GM18951 (cell line): ENCODE measurements around the gene ZNF816.
"Not testable (repeated sequence)": the region's sequence is repeated elsewhere in the genome, so short reads cannot be mapped to it uniquely, and the experiment has no call there.

Experiments used
- POLR2A ChIP-seq: IDR thresholded peaks from 4 replicates; pipeline ENCODE4 v1.6.1; 2011; ENCODE audit warnings: mild to moderate bottlenecking; ENCODE audit not compliant: insufficient read length, insufficient read depth; ENCODE audit errors: extremely low read depth
- in situ Hi-C: fragments of 300-500 bp; cut with MboI; formaldehyde crosslinking; loops from one replicate; pipeline ENCODE4 v1.12.0; 2022; ENCODE audit warnings: low sequenced_read_pairs, mixed read lengths, inconsistent platforms; ENCODE audit not compliant: unreplicated experiment

Gene ZNF816

GRCh38 chr19:52946322-52947310 is 16.1 kb downstream of the ZNF816 start:
- no peak for TF ChIP-seq POLR2A
- in situ Hi-C loops: no loop called here

GRCh38 chr19:52945652-52946321 is 16.9 kb downstream of the ZNF816 start:
- no peak for TF ChIP-seq POLR2A
- in situ Hi-C loops: no loop called here

GRCh38 chr19:52944703-52945493 is 17.8 kb downstream of the ZNF816 start:
- in situ Hi-C loops: not testable (repeated sequence)

GRCh38 chr19:52943884-52944643 is 18.6 kb downstream of the ZNF816 start:
- in situ Hi-C loops: no loop called here
- TF ChIP-seq POLR2A: no peak

- in situ Hi-C loops: no loop called here
- no peak for TF ChIP-seq POLR2A
These were observed 19.4 kb downstream of the ZNF816 start for GRCh38 chr19:52943134-52943883.

GRCh38 chr19:52942386-52943133 is 20.1 kb downstream of the ZNF816 start:
- peak; percentile 88 for TF ChIP-seq POLR2A
- in situ Hi-C loops: no loop called here

- in situ Hi-C loops: no loop called here
These were observed 20.7 kb downstream of the ZNF816 start for GRCh38 chr19:52941941-52942385.

GRCh38 chr19:52941523-52941922 is 21.2 kb downstream of the ZNF816 start:
- in situ Hi-C loops: not testable (repeated sequence)

More at GRCh38 chr19:52941941-52942385, 20.7 kb downstream of the ZNF816 start:
- TF ChIP-seq POLR2A: no peak

GRCh38 chr19:52940905-52941304 is 21.8 kb downstream of the ZNF816 start:
- in situ Hi-C loops: not testable (repeated sequence)

GRCh38 chr19:52938761-52939160 is 23.9 kb downstream of the ZNF816 start:
- TF ChIP-seq POLR2A: no peak
- in situ Hi-C loops: no loop called here

GRCh38 chr19:52936954-52937325 is 25.7 kb downstream of the ZNF816 start:
- in situ Hi-C loops: no loop called here
- no peak for TF ChIP-seq POLR2A

- in situ Hi-C loops: no loop called here
- no peak for TF ChIP-seq POLR2A
These were observed 26.3 kb downstream of the ZNF816 start for GRCh38 chr19:52936151-52936953.
